Measurements from ENCODE around the gene GATB.

GATB gene

GRCh38 chr4:151760712-151761661 is at the start of gene GATB:
Gene GATB, minus strand, starts transcription at chr4:151761007. Its CDS starts 25 bp downstream, at chr4:151760982.
- FAIRE-seq, result peak; percentile 100
- DNase-seq (ENCODE audit: extremely low spot score, insufficient read length, low read depth), result peak; percentile 80

GRCh38 chr4:151810476-151810875 is 49.7 kb upstream of the GATB start:
- DNase-seq (ENCODE audit: extremely low spot score, insufficient read length, low read depth) (no peak), FAIRE-seq (no peak)

- DNase-seq (ENCODE audit: extremely low spot score, insufficient read length, low read depth) (no peak), FAIRE-seq (no peak)
These were observed 48.9 kb upstream of the GATB start for GRCh38 chr4:151809716-151810115.

- DNase-seq (ENCODE audit: extremely low spot score, insufficient read length, low read depth), result no peak
- FAIRE-seq, result no peak
These were observed 47.7 kb upstream of the GATB start for GRCh38 chr4:151808542-151808941.

- FAIRE-seq, result no peak
- DNase-seq (ENCODE audit: extremely low spot score, insufficient read length, low read depth), result no peak
These were observed 47.3 kb upstream of the GATB start for GRCh38 chr4:151808120-151808529.

GRCh38 chr4:151807220-151807619 is 46.4 kb upstream of the GATB start:
- no peak for FAIRE-seq
- DNase-seq (ENCODE audit: extremely low spot score, insufficient read length, low read depth), result no peak

- no peak for DNase-seq (ENCODE audit: extremely low spot score, insufficient read length, low read depth)
These were observed 45.7 kb upstream of the GATB start for GRCh38 chr4:151806511-151806927.

GRCh38 chr4:151804821-151805220 is 44.0 kb upstream of the GATB start:
- no peak for FAIRE-seq

More at GRCh38 chr4:151806511-151806927, 45.7 kb upstream of the GATB start:
- no peak for FAIRE-seq

GRCh38 chr4:151804086-151804630 is 43.4 kb upstream of the GATB start:
- no peak for DNase-seq (ENCODE audit: extremely low spot score, insufficient read length, low read depth)
- FAIRE-seq, result no peak

More at GRCh38 chr4:151804821-151805220, 44.0 kb upstream of the GATB start:
- DNase-seq (ENCODE audit: extremely low spot score, insufficient read length, low read depth), result no peak

GRCh38 chr4:151803246-151803645 is 42.4 kb upstream of the GATB start:
- no peak for FAIRE-seq
- no peak for DNase-seq (ENCODE audit: extremely low spot score, insufficient read length, low read depth)

GRCh38 chr4:151801547-151802516 is 41.0 kb upstream of the GATB start:
- FAIRE-seq (peak; percentile 78), DNase-seq (ENCODE audit: extremely low spot score, insufficient read length, low read depth) (peak; percentile 17)

- DNase-seq (ENCODE audit: extremely low spot score, insufficient read length, low read depth) (no peak), FAIRE-seq (no peak)
These were observed 38.7 kb upstream of the GATB start for GRCh38 chr4:151799417-151800012.

- peak; percentile 81 for FAIRE-seq
These were observed 38.0 kb upstream of the GATB start for GRCh38 chr4:151798678-151799416.

GRCh38 chr4:151797853-151798252 is 37.0 kb upstream of the GATB start:
- no peak for FAIRE-seq

More at GRCh38 chr4:151798678-151799416, 38.0 kb upstream of the GATB start:
- no peak for DNase-seq (ENCODE audit: extremely low spot score, insufficient read length, low read depth)

GRCh38 chr4:151797131-151797530 is 36.3 kb upstream of the GATB start:
- DNase-seq (ENCODE audit: extremely low spot score, insufficient read length, low read depth), result no peak
- no peak for FAIRE-seq

More at GRCh38 chr4:151797853-151798252, 37.0 kb upstream of the GATB start:
- DNase-seq (ENCODE audit: extremely low spot score, insufficient read length, low read depth), result no peak

- no peak for FAIRE-seq
- no peak for DNase-seq (ENCODE audit: extremely low spot score, insufficient read length, low read depth)
These were observed 35.3 kb upstream of the GATB start for GRCh38 chr4:151796106-151796505.

GRCh38 chr4:151792995-151793394 is 32.2 kb upstream of the GATB start:
- DNase-seq (ENCODE audit: extremely low spot score, insufficient read length, low read depth) (no peak), FAIRE-seq (no peak)

GRCh38 chr4:151792530-151792929 is 31.7 kb upstream of the GATB start:
- FAIRE-seq (no peak), DNase-seq (ENCODE audit: extremely low spot score, insufficient read length, low read depth) (no peak)

GRCh38 chr4:151788021-151788420 is 27.2 kb upstream of the GATB start:
- no peak for FAIRE-seq
- DNase-seq (ENCODE audit: extremely low spot score, insufficient read length, low read depth), result no peak

All from GM18507 (cell line).